Caki2 (cell line): ENCODE results near the gene ZNF565. TPM values are rescaled to one million over a fixed set of nuclear protein-coding genes. Genes with fewer than 3 reads are reported as not detected.
"Not testable (repeated sequence)": the region's sequence is repeated elsewhere in the genome, so short reads cannot be mapped to it uniquely, and the experiment has no call there.

ENCODE experiments used
- DNase-seq: peaks from one replicate; pipeline ENCODE4 v3.0.0-alpha.2; 2015; ENCODE audit warnings: low read depth
- in situ Hi-C: cut with HindIII; loops from 2 replicates; pipeline ENCODE4 v1.10.0; 2016; ENCODE audit warnings: low sequenced_read_pairs, low pct_unique_long_range_greater_than_20kb, mixed read lengths
- total RNA-seq: library from RNA; depleted of rRNA; stranded (reverse); fragments of >200 nt; shearing (Covaris generic); gene quantifications from 2 replicates; pipeline ENCODE4 v1.2.3, GENCODE V29; 2014; ENCODE audit warnings: low replicate concordance; rRNA removed

The ZNF565 gene
- 1.6 and 2.0 TPM in 2 replicates for total RNA-seq

DNA sequence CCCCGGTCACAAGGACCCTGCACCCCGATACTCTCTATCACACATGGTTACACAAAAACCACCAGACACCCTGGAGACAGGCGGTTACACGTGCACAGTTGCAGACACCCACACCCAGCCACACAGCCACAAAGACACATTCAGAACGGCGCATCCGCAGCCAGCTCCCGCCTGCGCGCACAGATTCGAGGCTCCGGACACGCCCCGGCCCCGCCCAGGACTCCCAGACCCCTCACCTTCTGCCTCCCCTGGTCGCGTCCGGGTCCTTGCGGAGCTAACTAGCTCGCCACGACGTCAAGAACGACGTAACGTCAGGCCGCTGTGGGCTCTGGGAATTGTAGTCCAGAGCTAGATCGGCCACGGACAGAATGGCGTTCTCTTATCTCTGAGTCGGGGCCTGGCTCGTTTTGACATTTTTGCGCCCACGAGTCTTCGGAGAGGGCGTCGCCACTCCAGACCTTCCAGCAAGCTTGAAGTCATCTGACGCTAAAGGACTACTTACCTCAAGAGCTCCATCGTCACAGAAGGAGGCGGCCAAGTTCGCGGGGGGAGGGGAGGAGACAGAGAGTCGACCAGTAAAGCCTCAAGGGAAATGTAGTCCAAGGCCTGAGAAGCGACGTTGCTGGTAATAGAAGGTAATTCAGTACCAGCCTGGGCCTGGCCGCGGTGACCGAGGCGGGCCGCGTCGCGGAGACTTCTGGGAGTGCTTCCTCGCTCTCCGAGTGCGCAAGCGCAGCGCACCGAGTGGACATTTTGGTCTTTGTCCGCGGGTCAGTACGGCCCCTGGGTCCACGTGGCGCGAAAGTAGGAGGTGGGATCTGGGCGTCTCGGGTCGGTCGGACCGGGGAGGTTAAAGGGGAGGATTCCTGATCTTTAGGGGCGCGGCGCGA, at the start of gene ZNF565, which contains the start of gene ZNF146:
Gene ZNF565, minus strand, starts transcription at position 280 of the 890 bp plus-strand sequence. CDS start 12,680 bp downstream, outside the sequence.
Gene ZNF146, plus strand, starts transcription at position 721 of the 890 bp plus-strand sequence. CDS start 21,335 bp downstream, outside the sequence.
- DNase-seq = peak; percentile 100
- in situ Hi-C loops = no loop called here

GRCh38 chr19:36259211-36259610, 44.7 kb upstream of the ZNF565 start:
- in situ Hi-C loops = no loop called here
- no peak for DNase-seq

GRCh38 chr19:36258028-36258875, 43.8 kb upstream of the ZNF565 start:
- no peak for DNase-seq
- in situ Hi-C loops = no loop called here

DNA sequence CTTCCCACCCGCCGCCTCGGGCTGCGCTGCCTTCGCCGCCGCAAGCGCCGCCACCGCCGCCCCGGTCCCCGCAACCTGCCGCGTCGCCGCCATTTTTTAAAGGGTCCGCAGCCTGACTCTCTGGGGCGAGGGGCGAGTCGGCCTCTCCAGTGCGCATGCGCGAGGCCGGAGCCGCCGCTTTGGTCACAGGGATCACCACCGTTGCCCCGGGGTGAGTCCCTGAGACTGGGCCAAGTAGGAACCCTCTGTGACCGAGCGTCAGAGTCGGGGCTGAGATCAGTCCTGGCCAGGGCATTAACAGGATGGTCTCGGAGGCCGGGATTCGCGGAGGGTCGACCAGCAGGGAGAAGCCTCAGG, 43.0 kb upstream of the ZNF565 start:
- DNase-seq = no peak
- in situ Hi-C loops = no loop called here

DNA sequence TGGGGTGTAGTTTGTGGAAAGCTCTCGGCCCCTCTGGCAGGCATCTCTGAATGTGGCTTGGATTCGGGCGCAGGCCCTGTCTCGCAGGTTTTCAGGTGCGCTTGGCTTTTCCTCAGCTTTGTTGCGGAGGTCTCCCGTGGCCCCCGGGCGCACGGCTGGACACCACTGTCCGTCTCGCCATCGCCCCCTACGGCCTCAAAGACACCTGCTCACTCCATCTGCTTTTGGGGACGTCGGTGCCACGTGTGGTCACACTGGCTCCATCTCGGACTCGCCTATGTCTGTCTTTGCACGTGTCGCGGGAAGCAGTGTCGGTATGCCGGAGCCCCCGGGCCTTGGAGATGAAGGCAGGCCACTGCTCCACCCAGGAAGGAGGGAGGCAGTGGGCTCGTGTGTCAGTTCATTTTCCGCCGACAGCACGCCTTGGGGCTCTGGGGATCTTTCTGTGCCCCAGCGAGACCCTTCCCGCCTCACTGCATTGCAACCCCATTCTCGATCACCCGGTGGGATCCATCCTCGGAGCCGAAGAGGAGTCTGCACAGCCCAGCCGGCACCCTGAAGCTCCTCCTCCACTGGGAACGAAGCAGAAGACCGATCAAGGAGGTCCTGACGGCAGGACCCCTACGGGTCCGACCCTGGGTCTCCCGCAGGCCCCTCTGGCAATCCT, 42.5 kb upstream of the ZNF565 start:
- in situ Hi-C loops = no loop called here
- DNase-seq = no peak

GRCh38 chr19:36256064-36256463, 41.6 kb upstream of the ZNF565 start:
- in situ Hi-C loops = no loop called here
- no peak for DNase-seq

GRCh38 chr19:36255316-36255715, 40.9 kb upstream of the ZNF565 start:
- in situ Hi-C loops = no loop called here
- no peak for DNase-seq

GRCh38 chr19:36254848-36255247, 40.4 kb upstream of the ZNF565 start:
- in situ Hi-C loops = no loop called here

GRCh38 chr19:36252047-36252446, 37.6 kb upstream of the ZNF565 start:
- DNase-seq = no peak
- in situ Hi-C loops = no loop called here

More at GRCh38 chr19:36254848-36255247, 40.4 kb upstream of the ZNF565 start:
- no peak for DNase-seq

- in situ Hi-C loops = no loop called here
- no peak for DNase-seq
These were observed 31.6 kb upstream of the ZNF565 start for GRCh38 chr19:36246006-36246481.

DNA sequence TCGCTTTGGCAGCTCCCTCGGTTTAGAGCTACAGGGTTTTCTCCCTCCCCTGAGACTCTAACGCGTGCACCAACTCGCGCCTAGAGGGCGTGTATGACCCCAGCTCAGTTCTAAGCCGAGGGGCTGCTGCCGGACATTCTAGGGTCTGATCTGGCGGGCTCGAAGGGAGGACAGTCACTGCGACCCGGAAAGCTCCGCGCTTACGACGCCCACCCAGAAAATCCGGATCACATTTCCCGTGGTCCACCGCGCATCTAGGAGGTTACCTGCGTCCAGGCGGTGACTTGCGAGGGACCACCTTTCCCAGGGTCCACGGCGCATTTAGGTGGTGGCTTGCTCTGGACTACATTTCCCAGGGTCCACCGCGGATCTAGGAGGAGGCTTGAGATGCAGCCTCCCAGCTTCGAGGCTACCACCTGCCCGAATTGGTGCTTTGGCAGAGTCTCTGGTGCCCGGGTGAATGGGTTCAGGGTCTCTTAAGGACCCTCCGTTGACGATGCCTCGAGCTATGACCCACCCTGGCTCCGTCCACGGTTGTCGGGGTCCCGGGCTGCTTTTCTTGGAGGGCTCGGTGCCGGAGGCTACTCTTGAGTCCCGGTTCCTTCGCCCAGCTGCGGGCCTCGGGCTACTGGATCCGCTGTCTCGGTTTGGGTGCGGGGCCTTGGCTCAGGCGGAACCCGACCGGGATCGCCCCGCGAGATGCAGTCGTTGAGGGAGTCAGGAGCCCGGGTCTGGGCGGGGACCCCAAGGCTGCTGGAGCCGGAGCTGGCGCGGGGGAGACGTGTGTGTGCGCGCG, 30.9 kb upstream of the ZNF565 start:
- no peak for DNase-seq
- in situ Hi-C loops = no loop called here

DNA sequence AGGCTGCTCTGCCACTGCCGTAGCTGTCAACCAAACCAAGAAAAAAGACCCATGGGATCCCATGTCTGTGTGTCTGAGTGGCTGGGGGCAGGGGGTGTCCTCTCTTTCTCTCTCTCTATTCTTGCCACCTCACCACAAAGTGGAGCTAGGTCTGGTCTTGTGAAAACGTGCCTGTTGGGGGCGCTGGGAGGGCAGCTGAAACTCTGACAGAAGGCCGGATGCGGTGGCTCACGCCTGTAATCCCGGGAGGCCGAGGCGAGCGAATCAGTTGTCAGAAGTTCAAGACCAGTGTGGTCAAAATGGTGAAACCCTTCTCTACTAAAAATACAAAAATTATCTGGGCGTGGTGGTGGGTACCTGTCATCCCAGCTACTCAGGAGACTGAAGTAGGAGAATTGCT, 29.6 kb upstream of the ZNF565 start:
- in situ Hi-C loops = no loop called here
- DNase-seq = no peak

DNA sequence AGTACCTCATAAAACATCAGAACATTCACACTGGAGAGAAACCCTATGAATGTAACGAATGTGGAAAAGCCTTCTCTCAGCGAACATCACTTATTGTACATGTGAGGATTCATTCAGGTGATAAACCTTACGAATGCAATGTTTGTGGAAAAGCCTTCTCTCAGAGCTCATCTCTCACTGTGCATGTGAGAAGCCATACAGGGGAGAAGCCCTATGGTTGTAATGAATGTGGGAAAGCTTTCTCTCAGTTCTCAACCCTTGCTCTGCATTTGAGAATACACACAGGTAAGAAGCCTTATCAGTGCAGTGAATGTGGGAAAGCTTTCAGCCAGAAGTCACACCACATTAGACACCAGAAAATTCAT, 22.5 kb upstream of the ZNF565 start:
- in situ Hi-C loops = no loop called here
- DNase-seq = no peak

GRCh38 chr19:36236304-36236945, 22.0 kb upstream of the ZNF565 start:
- DNase-seq = peak; percentile 24
- in situ Hi-C loops = no loop called here

- in situ Hi-C loops, DNase-seq: not testable (repeated sequence)
These were observed 19.2 kb upstream of the ZNF565 start for GRCh38 chr19:36233626-36234025.

DNA sequence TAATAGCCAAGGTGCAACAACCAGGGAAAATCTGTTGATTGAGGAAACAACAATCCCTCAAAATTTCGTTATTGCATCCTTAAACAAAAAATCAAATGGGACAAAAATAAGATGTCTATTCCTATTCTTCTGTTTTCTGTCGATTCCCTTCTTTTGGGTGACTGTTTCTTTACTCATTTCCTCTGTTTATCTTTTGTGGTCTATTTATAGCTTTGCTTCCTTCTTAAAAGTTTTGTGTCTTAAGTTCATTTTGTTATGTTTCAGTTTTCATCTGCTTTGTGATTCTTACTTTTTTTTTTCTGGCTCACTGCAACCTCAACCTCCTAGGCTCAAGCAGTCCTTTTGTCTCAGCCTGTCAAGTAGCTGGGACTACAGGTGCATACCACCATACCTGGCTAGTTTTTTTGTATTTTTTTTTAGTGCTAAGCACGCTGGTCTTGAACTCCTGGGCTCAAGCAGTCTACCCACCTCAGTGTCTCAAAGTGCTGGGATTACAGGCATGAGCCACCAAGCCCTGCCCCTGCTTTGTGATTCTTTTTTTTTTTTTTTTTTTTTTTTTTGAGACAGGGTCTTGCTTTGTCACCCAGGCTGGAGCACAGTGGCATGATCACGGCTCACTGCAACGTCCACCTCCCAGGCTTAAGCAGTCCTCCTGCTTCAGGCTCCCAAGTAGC, 10.9 kb upstream of the ZNF565 start:
- in situ Hi-C loops = no loop called here
- DNase-seq = no peak

GRCh38 chr19:36222503-36222902, 8.0 kb upstream of the ZNF565 start:
- in situ Hi-C loops = no loop called here

More at GRCh38 chr19:36222503-36222902, 8.0 kb upstream of the ZNF565 start:
- no peak for DNase-seq
